Esophagus (tissue), 2 donors: ENCODE data around the gene ZIC4. TPM values are rescaled to one million over a fixed set of nuclear protein-coding genes. Genes with fewer than 3 reads are reported as not detected.

Experiments
- H3K27ac ChIP-seq, 2 donors: one replicate each; pipeline ENCODE4 v1.5.1; 2013; ENCODE audit warnings: low read depth in 2 of 2, mild to moderate bottlenecking in 2 of 2, inconsistent platforms in 1 of 2, low read length in 1 of 2, moderate library complexity in 1 of 2
- H3K27me3 ChIP-seq, 2 donors: one replicate each; pipeline ENCODE4 v1.6.1; 2013; ENCODE audit warnings: low read length in 2 of 2, control low read depth in 1 of 2, mild to moderate bottlenecking in 1 of 2; ENCODE audit not compliant: insufficient read depth in 2 of 2, control insufficient read depth in 1 of 2
- H3K36me3 ChIP-seq, 2 donors: one replicate each; pipeline ENCODE4 v1.6.1; 2013; ENCODE audit warnings: low read length in 1 of 2; ENCODE audit not compliant: control insufficient read depth in 2 of 2, insufficient read depth in 2 of 2
- H3K4me1 ChIP-seq, 2 donors: one replicate each; pipeline ENCODE4 v1.6.1; 2013; ENCODE audit warnings: low read length in 1 of 2; ENCODE audit not compliant: control insufficient read depth in 2 of 2, insufficient read depth in 2 of 2
- H3K4me3 ChIP-seq, 2 donors: one replicate each; pipeline ENCODE4 v1.5.1; 2013; ENCODE audit warnings: low read length in 2 of 2, mild to moderate bottlenecking in 2 of 2, low read depth in 1 of 2, moderate library complexity in 1 of 2
- H3K9me3 ChIP-seq, 2 donors: one replicate each; pipeline ENCODE4 v1.6.1; 2013; ENCODE audit warnings: mild to moderate bottlenecking in 2 of 2, low read depth in 1 of 2, low read length in 1 of 2, moderate library complexity in 1 of 2; ENCODE audit not compliant: control insufficient read depth in 2 of 2, insufficient read depth in 1 of 2
- WGBS, 2 donors: extraction: QIAGEN DNeasy Blood & Tissue Kit; methylation state at CpG; one replicate each; pipeline ENCODE4 v1.1.7; 2013; 5-methylcytosine and 5-hydroxymethylcytosine counted together
- polyA plus RNA-seq, 2 donors: library from polyadenylated mRNA; stranded (reverse); fragments of 200-250 nt; gene quantifications; one replicate each; pipeline ENCODE4 v1.2.3, GENCODE V29; 2013
- donor health status: healthy with polysubstance abuse.
- donor health status: Bipolar disorder and iron deficiency.

ZIC4 gene
- polyA plus RNA-seq, 2 donors = not detected

DNA sequence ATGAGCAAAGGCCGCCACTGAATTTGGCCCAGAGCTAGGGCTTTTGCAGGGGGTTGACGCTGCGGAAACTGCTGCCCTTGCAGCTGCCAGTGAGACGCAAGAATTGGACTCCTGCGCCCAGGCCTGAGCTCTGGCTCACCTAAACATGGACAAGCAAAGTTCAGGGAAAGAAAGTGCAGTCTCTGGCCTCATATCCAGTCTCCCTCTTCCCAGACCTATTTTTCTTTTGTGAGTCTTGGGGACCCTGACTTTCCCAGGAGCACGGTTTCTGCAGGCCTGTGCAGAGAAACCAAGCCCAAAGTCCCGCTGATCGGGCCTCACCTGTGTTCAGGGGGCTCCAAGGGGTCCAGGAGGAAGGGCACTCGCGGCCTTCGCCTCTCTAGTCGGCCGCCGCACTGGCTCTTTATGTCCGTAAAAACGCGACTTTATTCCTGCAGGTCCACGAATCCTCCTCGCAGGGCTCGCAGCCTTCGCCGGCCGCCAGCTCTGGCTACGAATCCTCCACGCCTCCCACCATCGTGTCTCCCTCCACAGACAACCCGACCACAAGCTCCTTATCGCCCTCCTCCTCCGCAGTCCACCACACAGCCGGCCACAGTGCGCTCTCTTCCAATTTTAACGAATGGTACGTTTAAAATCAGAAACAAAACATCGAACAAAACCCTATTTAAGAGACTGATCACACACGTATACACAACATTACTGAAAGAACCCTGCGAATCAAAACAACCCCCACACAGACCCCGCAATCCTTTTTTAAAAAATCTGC is 6.8 kb upstream of the ZIC4 start:
- Histone ChIP-seq H3K4me3 (peak overlapping the region in 1 of 2 donors; percentile 28), H3K27me3 (peaks cover 3 to 61% of the 10 kb centered on the region in 2 donors), H3K36me3 (no peaks in the 10 kb centered on the region), H3K4me1 (peaks cover 11 to 12% of the 10 kb centered on the region in 2 donors), H3K27ac (no peak overlapping the region), H3K9me3 (peaks cover 16 to 38% of the 10 kb centered on the region in 2 donors)
- 9 to 12% methylated on average over 37 of the region's 37 CpGs for WGBS, 2 donors

GRCh38 chr3:147412261-147412916 is 6.0 kb upstream of the ZIC4 start:
- 16 to 23% methylated on average over 32 of the region's 32 CpGs for WGBS, 2 donors
- Histone ChIP-seq H3K4me3 (no peak overlapping the region), H3K9me3 (peaks cover 16 to 38% of the 10 kb centered on the region in 2 donors), H3K36me3 (no peaks in the 10 kb centered on the region), H3K27ac (no peak overlapping the region), H3K27me3 (peaks cover 3 to 66% of the 10 kb centered on the region in 2 donors), H3K4me1 (peaks cover 11 to 12% of the 10 kb centered on the region in 2 donors)

DNA sequence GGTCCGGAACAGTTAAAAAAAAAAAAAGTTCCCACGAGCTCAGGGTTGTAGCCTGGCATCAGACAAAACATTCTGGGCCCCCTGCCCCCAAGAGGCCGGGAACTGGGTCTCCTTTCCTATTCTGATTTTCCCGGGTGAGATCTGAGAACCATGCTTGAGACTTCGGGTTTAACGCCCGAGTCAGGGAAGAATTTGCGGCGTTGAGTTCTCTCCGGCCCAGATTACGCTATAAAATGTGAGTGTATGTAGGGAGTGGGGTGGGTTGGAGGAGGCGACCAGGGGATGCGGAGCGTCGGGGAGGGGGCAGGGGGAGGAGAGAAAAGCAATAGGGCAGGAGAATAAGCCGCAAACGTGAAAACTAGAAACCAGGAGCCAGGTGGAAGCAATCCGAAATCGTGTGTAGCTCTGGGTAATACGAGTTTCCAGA is 5.5 kb upstream of the ZIC4 start:
- 16 to 18% methylated on average over 20 of the region's 20 CpGs for WGBS, 2 donors
- Histone ChIP-seq H3K4me3 (no peak overlapping the region), H3K9me3 (peaks cover 16 to 38% of the 10 kb centered on the region in 2 donors), H3K36me3 (no peaks in the 10 kb centered on the region), H3K4me1 (peaks cover 11 to 12% of the 10 kb centered on the region in 2 donors), H3K27me3 (peaks cover 3 to 72% of the 10 kb centered on the region in 2 donors), H3K27ac (no peak overlapping the region)

GRCh38 chr3:147411238-147411814 is 5.0 kb upstream of the ZIC4 start:
- WGBS, 2 donors = 5 to 6% methylated on average over 14 of the region's 14 CpGs
- H3K36me3 ChIP-seq = no peaks in the 10 kb centered on the region
- peak overlapping the region; percentile 21 to 35 for H3K4me3 ChIP-seq
- H3K27me3 ChIP-seq = peaks cover 7 to 77% of the 10 kb centered on the region in 2 donors
- H3K4me1 ChIP-seq = peaks cover 11 to 12% of the 10 kb centered on the region in 2 donors
- H3K9me3 ChIP-seq = peaks cover 16 to 38% of the 10 kb centered on the region in 2 donors
- H3K27ac ChIP-seq = no peak overlapping the region

GRCh38 chr3:147410526-147411237 is 4.3 kb upstream of the ZIC4 start:
- Histone ChIP-seq H3K4me1 (peaks cover 11 to 12% of the 10 kb centered on the region in 2 donors), H3K9me3 (peaks cover 16 to 41% of the 10 kb centered on the region in 2 donors), H3K4me3 (peak overlapping the region; percentile 21 to 35), H3K27me3 (peaks cover 5 to 84% of the 10 kb centered on the region in 2 donors), H3K36me3 (no peaks in the 10 kb centered on the region), H3K27ac (no peak overlapping the region)
- 5 to 7% methylated on average over 59 to 61 of the region's 61 CpGs for WGBS, 2 donors

- H3K36me3 ChIP-seq = no peaks in the 10 kb centered on the region
- no peak overlapping the region for H3K27ac ChIP-seq
- peaks cover 5 to 86% of the 10 kb centered on the region in 2 donors for H3K27me3 ChIP-seq
- peak overlapping the region in 1 of 2 donors; percentile 21 for H3K4me3 ChIP-seq
- H3K9me3 ChIP-seq = peaks cover 16 to 42% of the 10 kb centered on the region in 2 donors
- WGBS, 2 donors = 9 to 10% methylated on average over 52 of the region's 52 CpGs
- peaks cover 11 to 12% of the 10 kb centered on the region in 2 donors for H3K4me1 ChIP-seq
These were observed 3.8 kb upstream of the ZIC4 start for GRCh38 chr3:147410116-147410525.

- 14 to 15% methylated on average over 76 to 80 of the region's 80 CpGs for WGBS, 2 donors
These were observed 3.1 kb upstream of the ZIC4 start, which contains the start of gene ZIC1 for GRCh38 chr3:147409143-147410115. Gene ZIC1 (plus strand): TSS chr3:147409365. CDS start chr3:147410113, 748 bp downstream.

DNA sequence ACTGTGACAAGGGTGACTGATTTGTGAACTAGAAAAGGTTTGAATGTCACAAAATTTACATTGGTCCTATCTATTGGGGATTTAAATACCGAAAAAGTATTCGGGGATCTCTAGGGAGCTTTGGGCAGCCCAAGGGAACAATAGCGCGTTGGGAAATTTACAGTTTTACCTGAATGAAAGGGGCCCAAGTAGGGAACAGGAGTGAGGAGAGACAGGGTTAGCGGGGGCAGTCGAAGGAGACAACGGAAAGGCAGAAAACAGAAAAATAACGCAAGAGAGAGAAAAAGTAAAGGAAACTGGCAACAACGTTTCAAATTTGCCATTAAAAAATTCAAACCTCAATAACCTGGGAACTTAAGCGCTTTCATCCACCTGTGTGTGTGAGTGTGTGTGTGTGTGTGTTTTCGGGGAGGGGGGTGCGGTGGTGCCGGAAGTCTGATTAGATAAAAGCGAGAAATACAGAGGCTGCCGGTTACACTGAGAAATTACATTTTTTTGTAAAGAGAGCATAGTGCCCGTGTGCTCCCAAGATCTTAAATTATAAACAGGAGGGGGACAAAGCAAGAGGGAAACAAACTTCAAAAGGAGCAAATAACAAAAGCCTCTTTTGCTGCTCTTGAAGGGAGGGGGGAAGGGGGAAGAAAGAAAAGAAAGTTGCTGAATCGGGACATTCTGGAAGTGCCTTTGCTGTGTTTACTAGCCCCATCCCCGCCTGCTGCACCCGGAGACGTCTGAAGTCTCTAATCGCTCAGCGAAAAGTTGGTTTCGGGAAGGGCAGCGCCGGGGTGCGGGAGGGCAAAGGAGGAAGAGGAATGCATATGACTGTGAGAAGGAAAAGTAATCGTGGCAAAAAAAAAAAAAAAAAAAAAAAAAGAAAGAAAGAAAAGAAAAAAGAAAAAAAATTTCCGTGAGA is 2.1 kb upstream of the ZIC4 start:
- Histone ChIP-seq H3K4me3 (no peak overlapping the region), H3K36me3 (no peaks in the 10 kb centered on the region), H3K27ac (no peak overlapping the region), H3K4me1 (peaks cover 11 to 12% of the 10 kb centered on the region in 2 donors), H3K9me3 (peaks cover 16 to 46% of the 10 kb centered on the region in 2 donors), H3K27me3 (peaks cover 5 to 88% of the 10 kb centered on the region in 2 donors)
- 15 to 21% methylated on average over 28 of the region's 28 CpGs for WGBS, 2 donors

More at GRCh38 chr3:147409143-147410115, 3.1 kb upstream of the ZIC4 start, which contains the start of gene ZIC1:
- no peaks in the 10 kb centered on the region for H3K36me3 ChIP-seq
- H3K4me3 ChIP-seq = peak within 1 kb of the TSS in 1 of 2 donors; percentile 21
- H3K27ac ChIP-seq = no peak within 1 kb of the TSS
- H3K4me1 ChIP-seq = peaks cover 11 to 12% of the 10 kb centered on the region in 2 donors
- H3K27me3 ChIP-seq = peaks cover 5 to 88% of the 10 kb centered on the region in 2 donors
- peaks cover 16 to 45% of the 10 kb centered on the region in 2 donors for H3K9me3 ChIP-seq
